ENCODE measurements around the gene COL16A1. TPM values are rescaled to one million over a fixed set of nuclear protein-coding genes. Genes with fewer than 3 reads are reported as not detected.

COL16A1 gene
- total RNA-seq, 1 experiment from 2014 or later = 0.50 TPM

DNA sequence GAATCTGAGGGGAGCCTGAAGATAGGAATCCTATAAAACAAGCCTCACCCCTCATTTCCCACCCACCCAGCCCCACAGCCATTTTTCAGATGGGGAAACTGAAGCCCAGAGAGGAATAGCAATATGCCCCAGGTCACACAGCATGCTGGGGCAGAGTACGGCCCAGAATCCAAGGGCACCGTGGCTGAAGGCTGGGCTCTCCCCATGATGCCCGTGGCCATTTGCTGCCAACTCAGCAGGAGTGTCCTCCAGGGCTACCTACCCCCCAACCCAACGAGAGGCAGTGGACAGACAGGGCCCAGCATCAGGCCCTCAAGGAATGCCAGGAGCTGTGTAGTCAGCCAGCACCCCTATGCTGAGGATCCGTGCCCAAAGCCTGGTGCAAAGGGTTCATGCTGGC lies 8.5 kb downstream of the COL16A1 start:
- Mint-ChIP-seq H3K4me3 (ENCODE audit: unreplicated experiment) (no peak overlapping the region), H3K27me3 (ENCODE audit: insufficient read depth, unreplicated experiment) (no peaks in the 10 kb centered on the region), H3K36me3 (ENCODE audit: insufficient read depth, unreplicated experiment) (no peaks in the 10 kb centered on the region), H3K27ac (ENCODE audit: unreplicated experiment) (no peak overlapping the region), H3K4me1 (ENCODE audit: low read depth, unreplicated experiment) (peaks cover 2% of the 10 kb centered on the region), H3K9me3 (ENCODE audit: unreplicated experiment) (no peaks in the 10 kb centered on the region)
- DNase-seq = no peak
- Histone ChIP-seq H3K27me3 (replicated peaks; ENCODE audit: control insufficient read depth, insufficient read depth, low read length) (no peaks in the 10 kb centered on the region), H3K9me3 (no peaks in the 10 kb centered on the region), H3K36me3 (ENCODE audit: control insufficient read depth, insufficient read depth, low read length) (no peaks in the 10 kb centered on the region), H3K4me3 (ENCODE audit: low read depth, low read length) (no peak overlapping the region), H3K4me1 (peaks cover 2% of the 10 kb centered on the region)
- no TSS peak for BruUV-seq (replicated peaks)
- POLR2A ChIA-PET = no interaction called here
- intact Hi-C loops (cut with micrococcal nuclease; ENCODE audit: unreplicated experiment) = no loop called here
- CTCF ChIA-PET = interaction anchor here (1.1 kb wide), 1 partner anchor 20 kb away, joined by 3 read pairs; no protein-coding TSS in a partner anchor
- TF ChIP-seq, protein P1, sequence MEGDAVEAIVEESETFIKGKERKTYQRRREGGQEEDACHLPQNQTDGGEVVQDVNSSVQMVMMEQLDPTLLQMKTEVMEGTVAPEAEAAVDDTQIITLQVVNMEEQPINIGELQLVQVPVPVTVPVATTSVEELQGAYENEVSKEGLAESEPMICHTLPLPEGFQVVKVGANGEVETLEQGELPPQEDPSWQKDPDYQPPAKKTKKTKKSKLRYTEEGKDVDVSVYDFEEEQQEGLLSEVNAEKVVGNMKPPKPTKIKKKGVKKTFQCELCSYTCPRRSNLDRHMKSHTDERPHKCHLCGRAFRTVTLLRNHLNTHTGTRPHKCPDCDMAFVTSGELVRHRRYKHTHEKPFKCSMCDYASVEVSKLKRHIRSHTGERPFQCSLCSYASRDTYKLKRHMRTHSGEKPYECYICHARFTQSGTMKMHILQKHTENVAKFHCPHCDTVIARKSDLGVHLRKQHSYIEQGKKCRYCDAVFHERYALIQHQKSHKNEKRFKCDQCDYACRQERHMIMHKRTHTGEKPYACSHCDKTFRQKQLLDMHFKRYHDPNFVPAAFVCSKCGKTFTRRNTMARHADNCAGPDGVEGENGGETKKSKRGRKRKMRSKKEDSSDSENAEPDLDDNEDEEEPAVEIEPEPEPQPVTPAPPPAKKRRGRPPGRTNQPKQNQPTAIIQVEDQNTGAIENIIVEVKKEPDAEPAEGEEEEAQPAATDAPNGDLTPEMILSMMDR (IDR thresholded peaks at IDR 0.05; ENCODE audit: insufficient read depth in 1 of 2, low read depth in 1 of 2, low read length in 1 of 2, severe bottlenecking in 1 of 2, unreplicated experiment in 1 of 2) = no peak

DNA sequence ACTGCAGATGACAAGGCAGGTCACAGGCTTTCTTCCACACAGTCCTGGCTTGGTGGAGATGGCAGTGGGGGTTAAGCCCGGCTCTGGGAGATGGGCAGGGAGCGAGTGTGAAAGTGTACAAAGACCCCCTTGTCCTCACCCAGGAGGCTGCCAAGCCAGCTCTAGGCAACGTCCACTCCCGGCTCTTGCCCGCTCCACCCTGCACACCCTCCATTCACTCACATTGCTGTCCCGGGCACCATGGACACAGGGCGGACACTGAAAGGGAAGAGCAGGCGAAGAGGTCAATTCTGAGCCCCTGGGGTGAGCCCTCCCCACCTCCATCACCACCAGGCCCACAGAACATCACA lies 8.9 kb downstream of the COL16A1 start:
- no peak overlapping the region for H3K4me3 Mint-ChIP-seq (ENCODE audit: unreplicated experiment)
- DNase-seq = no peak
- TF ChIP-seq, protein P1 (IDR thresholded peaks at IDR 0.05; ENCODE audit: insufficient read depth in 1 of 2, low read depth in 1 of 2, low read length in 1 of 2, severe bottlenecking in 1 of 2, unreplicated experiment in 1 of 2) = no peak
- no peak overlapping the region for H3K27ac Mint-ChIP-seq (ENCODE audit: unreplicated experiment)
- no peaks in the 10 kb centered on the region for H3K36me3 ChIP-seq (ENCODE audit: control insufficient read depth, insufficient read depth, low read length)
- intact Hi-C loops (cut with micrococcal nuclease; ENCODE audit: unreplicated experiment) = no loop called here
- POLR2A ChIA-PET = no interaction called here
- no TSS peak for BruUV-seq (replicated peaks)
- no peaks in the 10 kb centered on the region for H3K4me1 Mint-ChIP-seq (ENCODE audit: low read depth, unreplicated experiment)
- CTCF ChIA-PET = interaction anchor here (1.1 kb wide), 1 partner anchor 21 kb away, joined by 3 read pairs; no protein-coding TSS in a partner anchor
- H3K36me3 Mint-ChIP-seq (ENCODE audit: insufficient read depth, unreplicated experiment) = no peaks in the 10 kb centered on the region
- no peaks in the 10 kb centered on the region for H3K4me1 ChIP-seq
- no peaks in the 10 kb centered on the region for H3K27me3 Mint-ChIP-seq (ENCODE audit: insufficient read depth, unreplicated experiment)
- H3K4me3 ChIP-seq (ENCODE audit: low read depth, low read length) = no peak overlapping the region
- no peaks in the 10 kb centered on the region for H3K9me3 ChIP-seq
- no peaks in the 10 kb centered on the region for H3K9me3 Mint-ChIP-seq (ENCODE audit: unreplicated experiment)
- H3K27me3 ChIP-seq (replicated peaks; ENCODE audit: control insufficient read depth, insufficient read depth, low read length) = no peaks in the 10 kb centered on the region

DNA sequence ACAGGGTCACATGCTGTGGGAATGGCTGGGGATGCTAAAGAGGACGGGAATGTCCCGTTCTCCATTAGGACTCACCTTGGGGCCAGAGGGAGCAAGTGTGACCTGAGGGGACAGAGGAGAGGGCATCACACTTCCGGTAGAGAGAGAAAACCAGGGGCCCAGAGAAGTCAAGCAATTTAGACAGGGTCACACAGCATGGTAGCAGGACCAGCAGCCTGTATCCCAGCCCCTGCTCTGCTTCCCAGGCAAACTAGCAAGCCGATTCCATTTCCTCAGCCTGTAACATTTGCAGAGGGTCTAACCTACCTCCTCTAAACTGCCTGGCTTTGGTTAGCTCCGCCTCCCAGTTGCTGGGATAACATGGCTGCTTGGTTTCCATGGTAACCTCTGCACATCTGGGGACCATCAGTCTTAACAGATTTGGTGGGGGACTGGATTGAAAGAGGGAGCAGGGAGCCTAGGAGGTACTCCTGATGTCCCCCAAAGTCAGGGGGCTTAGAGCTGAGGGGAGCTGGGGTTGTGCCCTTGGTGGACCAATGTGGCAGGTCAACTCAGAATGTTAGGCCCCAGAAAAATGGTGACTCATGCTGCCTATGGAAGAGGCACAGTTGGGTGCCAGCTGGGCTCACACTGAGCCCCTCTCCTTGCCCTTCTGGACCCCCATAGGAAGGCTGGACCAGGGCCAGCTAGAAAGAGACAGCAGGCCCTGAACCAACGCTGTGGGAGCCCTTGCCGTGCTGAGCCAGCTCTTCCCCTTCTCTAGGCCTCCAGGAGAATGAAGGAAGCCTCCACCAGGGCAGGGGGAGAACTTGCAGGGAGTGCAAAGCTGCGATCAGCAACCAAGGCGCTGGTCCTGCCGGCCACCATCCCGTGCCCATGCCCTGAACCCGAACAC lies 9.5 kb downstream of the COL16A1 start:
- no peaks in the 10 kb centered on the region for H3K36me3 ChIP-seq (ENCODE audit: control insufficient read depth, insufficient read depth, low read length)
- H3K9me3 Mint-ChIP-seq (ENCODE audit: unreplicated experiment) = no peaks in the 10 kb centered on the region

More for the DNA sequence above, 9.5 kb downstream of the COL16A1 start:
- TF ChIP-seq, protein P1 (IDR thresholded peaks at IDR 0.05; ENCODE audit: insufficient read depth in 1 of 2, low read depth in 1 of 2, low read length in 1 of 2, severe bottlenecking in 1 of 2, unreplicated experiment in 1 of 2) = no peak
- BruUV-seq (replicated peaks) = no TSS peak
- intact Hi-C loops (cut with micrococcal nuclease; ENCODE audit: unreplicated experiment) = no loop called here
- H3K27ac Mint-ChIP-seq (ENCODE audit: unreplicated experiment) = no peak overlapping the region
- H3K4me1 ChIP-seq = no peaks in the 10 kb centered on the region
- H3K4me1 Mint-ChIP-seq (ENCODE audit: low read depth, unreplicated experiment) = no peaks in the 10 kb centered on the region
- H3K4me3 Mint-ChIP-seq (ENCODE audit: unreplicated experiment) = no peak overlapping the region
- no peak overlapping the region for H3K4me3 ChIP-seq (ENCODE audit: low read depth, low read length)
- no peaks in the 10 kb centered on the region for H3K27me3 ChIP-seq (replicated peaks; ENCODE audit: control insufficient read depth, insufficient read depth, low read length)
- DNase-seq = no peak
- CTCF ChIA-PET = interaction anchor here (1.1 kb wide), 1 partner anchor 21 kb away, joined by 3 read pairs; no protein-coding TSS in a partner anchor
- POLR2A ChIA-PET = interaction anchor here (0.6 kb wide), 1 partner anchor 326 kb away, joined by 10 read pairs; no protein-coding TSS in a partner anchor
- no peaks in the 10 kb centered on the region for H3K36me3 Mint-ChIP-seq (ENCODE audit: insufficient read depth, unreplicated experiment)
- no peaks in the 10 kb centered on the region for H3K27me3 Mint-ChIP-seq (ENCODE audit: insufficient read depth, unreplicated experiment)
- no peaks in the 10 kb centered on the region for H3K9me3 ChIP-seq

Data from Caco-2 (cell line).